ENCODE results near the gene ADM.

GRCh38 chr11:10324474-10324873 lies 19.6 kb downstream of the ADM start:
- no peak for TF ChIP-seq POLR2A (IDR thresholded peaks at IDR 0.05)
- TF ChIP-seq, protein P1, sequence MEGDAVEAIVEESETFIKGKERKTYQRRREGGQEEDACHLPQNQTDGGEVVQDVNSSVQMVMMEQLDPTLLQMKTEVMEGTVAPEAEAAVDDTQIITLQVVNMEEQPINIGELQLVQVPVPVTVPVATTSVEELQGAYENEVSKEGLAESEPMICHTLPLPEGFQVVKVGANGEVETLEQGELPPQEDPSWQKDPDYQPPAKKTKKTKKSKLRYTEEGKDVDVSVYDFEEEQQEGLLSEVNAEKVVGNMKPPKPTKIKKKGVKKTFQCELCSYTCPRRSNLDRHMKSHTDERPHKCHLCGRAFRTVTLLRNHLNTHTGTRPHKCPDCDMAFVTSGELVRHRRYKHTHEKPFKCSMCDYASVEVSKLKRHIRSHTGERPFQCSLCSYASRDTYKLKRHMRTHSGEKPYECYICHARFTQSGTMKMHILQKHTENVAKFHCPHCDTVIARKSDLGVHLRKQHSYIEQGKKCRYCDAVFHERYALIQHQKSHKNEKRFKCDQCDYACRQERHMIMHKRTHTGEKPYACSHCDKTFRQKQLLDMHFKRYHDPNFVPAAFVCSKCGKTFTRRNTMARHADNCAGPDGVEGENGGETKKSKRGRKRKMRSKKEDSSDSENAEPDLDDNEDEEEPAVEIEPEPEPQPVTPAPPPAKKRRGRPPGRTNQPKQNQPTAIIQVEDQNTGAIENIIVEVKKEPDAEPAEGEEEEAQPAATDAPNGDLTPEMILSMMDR (IDR thresholded peaks at IDR 0.05 in 4 of 5, conservative IDR thresholded peaks at IDR 0.05 in 1 of 5), result no peak
